GM23338 (cell line): Measurements from ENCODE around the gene CDCA7L. TPM values are rescaled to one million over a fixed set of nuclear protein-coding genes. Genes with fewer than 3 reads are reported as not detected.

Experiments
- ATAC-seq: fragments of 200-7000 bp; cut with Tn5 transposase; 3 replicates; pipeline ENCODE4 v1.9.1; 2020
- DNase-seq: peaks from one replicate; pipeline ENCODE4 v3.0.0-alpha.2; 2015; ENCODE audit warnings: low spot score
- H2AFZ ChIP-seq: fragments of 200-600 bp; sonication (generic); 2 replicates; pipeline ENCODE4 v1.8.0; 2016; ENCODE audit warnings: antibody characterized with exemption, mild to moderate bottlenecking, moderate library complexity
- H3F3A ChIP-seq: fragments of 200-600 bp; sonication (generic); replicated peaks from 2 replicates; pipeline ENCODE4 v1.8.0; 2017; ENCODE audit warnings: antibody characterized with exemption, mixed run types, low read depth
- H3K27ac ChIP-seq: fragments of 200-600 bp; sonication (generic); 2 replicates; pipeline ENCODE4 v1.6.1; 2016; ENCODE audit warnings: low read depth
- H3K27me3 ChIP-seq: fragments of 200-600 bp; sonication (generic); 2 replicates; pipeline ENCODE4 v1.8.0; 2016; ENCODE audit warnings: mild to moderate bottlenecking, mixed run types, moderate library complexity; ENCODE audit not compliant: insufficient read depth
- H3K36me3 ChIP-seq: fragments of 200-600 bp; sonication (generic); 2 replicates; pipeline ENCODE4 v1.8.0; 2016; ENCODE audit warnings: mild to moderate bottlenecking; ENCODE audit not compliant: insufficient read depth
- H3K4me1 ChIP-seq: fragments of 200-600 bp; sonication (generic); 2 replicates; pipeline ENCODE4 v1.8.0; 2016; ENCODE audit warnings: mild to moderate bottlenecking, moderate library complexity; ENCODE audit not compliant: insufficient read depth
- H3K4me2 ChIP-seq: fragments of 200-600 bp; sonication (generic); 2 replicates; pipeline ENCODE4 v1.7.1; 2017; ENCODE audit warnings: mixed run types
- H3K4me3 ChIP-seq: fragments of 200-600 bp; sonication (generic); 2 replicates; pipeline ENCODE4 v1.6.1; 2016; ENCODE audit warnings: mixed run types
- H3K79me2 ChIP-seq: fragments of 200-600 bp; sonication (generic); replicated peaks from 2 replicates; pipeline ENCODE4 v1.8.0; 2017; ENCODE audit warnings: mild to moderate bottlenecking; ENCODE audit not compliant: insufficient read depth
- H3K9me2 ChIP-seq: fragments of 200-600 bp; sonication (generic); 2 replicates; pipeline ENCODE4 v1.8.0; 2017; ENCODE audit not compliant: insufficient read depth
- H4K20me1 ChIP-seq: fragments of 200-600 bp; sonication (generic); replicated peaks from 2 replicates; pipeline ENCODE4 v1.8.0; 2017; ENCODE audit warnings: mild to moderate bottlenecking; ENCODE audit not compliant: insufficient read depth
- H3K27ac Mint-ChIP-seq: 2 replicates; pipeline ENCODE4 v1.8.0; 2020; ENCODE audit warnings: inconsistent platforms, mild to moderate bottlenecking, moderate library complexity, mixed read lengths
- H3K27me3 Mint-ChIP-seq: 3 replicates; pipeline ENCODE4 v1.8.0; 2022; ENCODE audit warnings: low read depth, mild to moderate bottlenecking, moderate library complexity, mixed read lengths, inconsistent platforms; ENCODE audit not compliant: insufficient read depth, poor library complexity
- H3K36me3 Mint-ChIP-seq: 3 replicates; pipeline ENCODE4 v1.8.0; 2021; ENCODE audit warnings: low read depth, mild to moderate bottlenecking, inconsistent platforms, moderate library complexity, mixed read lengths
- H3K4me1 Mint-ChIP-seq: 3 replicates; pipeline ENCODE4 v1.8.0; 2020; ENCODE audit warnings: mild to moderate bottlenecking, inconsistent platforms, mixed read lengths
- H3K4me3 Mint-ChIP-seq: 3 replicates; pipeline ENCODE4 v1.8.0; 2021; ENCODE audit warnings: moderate library complexity, mild to moderate bottlenecking, inconsistent platforms, mixed read lengths
- H3K9me3 Mint-ChIP-seq: 3 replicates; pipeline ENCODE4 v1.8.0; 2020; ENCODE audit warnings: moderate library complexity, mild to moderate bottlenecking, inconsistent platforms, mixed read lengths
- EZH2 ChIP-seq: fragments of 200-600 bp; sonication (generic); IDR thresholded peaks from one replicate; pipeline ENCODE4 v1.8.0; 2017; ENCODE audit warnings: antibody characterized with exemption, mild to moderate bottlenecking, low read depth; ENCODE audit not compliant: unreplicated experiment
- EZH2phosphoT487 ChIP-seq: fragments of 200-600 bp; sonication (generic); IDR thresholded peaks from one replicate; pipeline ENCODE4 v1.8.1; 2018; ENCODE audit warnings: antibody characterized with exemption; ENCODE audit not compliant: unreplicated experiment
- JUNB ChIP-seq: IDR thresholded peaks from one replicate; pipeline ENCODE4 v1.6.1; 2016; ENCODE audit warnings: antibody characterized with exemption; ENCODE audit not compliant: unreplicated experiment
- NANOG ChIP-seq: IDR thresholded peaks from 2 replicates; pipeline ENCODE4 v1.6.1; 2016; ENCODE audit warnings: antibody characterized with exemption, borderline replicate concordance
- STAT1 ChIP-seq: IDR thresholded peaks from one replicate; pipeline ENCODE4 v1.6.1; 2016; ENCODE audit warnings: antibody characterized with exemption; ENCODE audit not compliant: unreplicated experiment
- ZNF114 ChIP-seq: fragments of 250-450 bp; sonication (Bioruptor Pico); IDR thresholded peaks from 2 replicates; pipeline ENCODE4 v1.5.0; 2020; ENCODE audit warnings: mild to moderate bottlenecking, moderate library complexity
- ZNF331 ChIP-seq: fragments of 250-450 bp; sonication (Bioruptor Pico); IDR thresholded peaks from 2 replicates; pipeline ENCODE4 v1.5.0; 2020; ENCODE audit warnings: low read depth, mild to moderate bottlenecking, moderate library complexity
- ZNF462 ChIP-seq: fragments of 250-450 bp; sonication (Bioruptor Pico); IDR thresholded peaks from 2 replicates; pipeline ENCODE4 v1.5.0; 2020; ENCODE audit warnings: mild to moderate bottlenecking, moderate library complexity
- polyA plus RNA-seq: library from polyadenylated mRNA; unstranded; fragments of >200 nt; fragmentation: Nextera tagmentation; extraction: Ambion mirVana; gene quantifications from 2 replicates; pipeline ENCODE4 v1.2.1, GENCODE V29; 2016
- total RNA-seq: library from RNA; depleted of rRNA; stranded (reverse); fragments of >200 nt; shearing (Covaris generic); gene quantifications from 2 replicates; pipeline ENCODE4 v1.2.3, GENCODE V29; 2014

CDCA7L gene
- total and polyA plus RNA-seq, 2 experiments from 2014 or later, result 174 to 187 TPM

- Histone ChIP-seq H3K79me2 (peaks cover 86% of the 10 kb centered on the region), H3K4me3 (no peak overlapping the region), H3K4me2 (no peak overlapping the region), H4K20me1 (peaks cover 17% of the 10 kb centered on the region), H3K27ac (no peak overlapping the region; the same call in 1 of the 2 replicates), H3K4me1 (peaks cover 17% of the 10 kb centered on the region), H3K27me3 (no peaks in the 10 kb centered on the region), H3F3A (no peaks in the 10 kb centered on the region), H2AFZ (no peak overlapping the region), H3K36me3 (peaks cover 7% of the 10 kb centered on the region), H3K9me2 (no peaks in the 10 kb centered on the region)
- Mint-ChIP-seq H3K4me3 (no peak overlapping the region), H3K4me1 (peaks cover 30% of the 10 kb centered on the region), H3K36me3 (peaks cover 51% of the 10 kb centered on the region), H3K9me3 (no peaks in the 10 kb centered on the region), H3K27ac (no peak overlapping the region), H3K27me3 (no peaks in the 10 kb centered on the region)
- ATAC-seq (no peak), DNase-seq (no peak)
- no peak for TF ChIP-seq ZNF462
- no peak for TF ChIP-seq EZH2
Measured at GRCh38 chr7:21916629-21917028, 29.1 kb downstream of the CDCA7L start.

DNA sequence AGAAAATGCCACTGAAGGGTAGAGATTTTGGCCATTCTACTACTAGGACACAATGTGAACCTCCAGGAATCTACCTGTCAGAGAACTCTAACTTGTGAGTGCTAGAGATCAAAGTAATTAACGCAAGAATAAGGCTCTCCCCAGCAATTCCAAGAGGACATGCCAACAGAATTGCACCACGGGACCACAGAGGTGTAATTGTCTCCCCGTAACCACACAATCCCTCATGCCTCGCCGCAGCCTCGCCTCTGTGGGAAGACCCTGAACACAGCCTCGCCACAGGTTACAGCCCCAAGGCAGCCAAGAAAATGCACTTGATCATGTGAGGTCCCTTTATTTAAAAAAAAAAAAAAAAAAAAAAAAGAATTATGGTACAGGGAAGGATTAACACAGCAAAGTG, 29.5 kb downstream of the CDCA7L start:
- no peak overlapping the region for H3K4me3 Mint-ChIP-seq
- no peak overlapping the region for H3K4me3 ChIP-seq
- H4K20me1 ChIP-seq, result peaks cover 17% of the 10 kb centered on the region
- no peaks in the 10 kb centered on the region for H3K27me3 ChIP-seq
- DNase-seq, result no peak
- no peak overlapping the region for H2AFZ ChIP-seq
- no peaks in the 10 kb centered on the region for H3K27me3 Mint-ChIP-seq
- H3K79me2 ChIP-seq, result peaks cover 83% of the 10 kb centered on the region
- no peaks in the 10 kb centered on the region for H3K9me2 ChIP-seq
- no peaks in the 10 kb centered on the region for H3F3A ChIP-seq
- H3K4me2 ChIP-seq, result no peak overlapping the region
- peaks cover 55% of the 10 kb centered on the region for H3K36me3 Mint-ChIP-seq
- H3K9me3 Mint-ChIP-seq, result no peaks in the 10 kb centered on the region
- no peak for ATAC-seq
- H3K4me1 ChIP-seq, result peaks cover 13% of the 10 kb centered on the region
- H3K27ac ChIP-seq, result no peak overlapping the region
- H3K36me3 ChIP-seq, result peaks cover 7% of the 10 kb centered on the region
- no peak overlapping the region for H3K27ac Mint-ChIP-seq
- H3K4me1 Mint-ChIP-seq, result peaks cover 25% of the 10 kb centered on the region
- TF ChIP-seq STAT1, result no peak
- no peak for TF ChIP-seq ZNF331
- no peak for TF ChIP-seq NANOG
- TF ChIP-seq ZNF462, result no peak
- TF ChIP-seq ZNF114 (CRISPR knock-in tag), result no peak
- no peak for TF ChIP-seq JUNB
- no peak for TF ChIP-seq EZH2phosphoT487
